Measurements from ENCODE around the gene SPHK2.
"Not testable (repeated sequence)": the region's sequence is repeated elsewhere in the genome, so short reads cannot be mapped to it uniquely, and the experiment has no call there.

SPHK2 gene

GRCh38 chr19:48618916-48619691 is at the start of gene SPHK2, which contains the start of gene RPL18:
TSS of gene SPHK2 (plus strand) at chr19:48619506. CDS start at chr19:48620515, 1,009 bp downstream.
TSS of gene RPL18 (minus strand) at chr19:48619178. CDS start at chr19:48619143, 35 bp downstream.
- H3K27me3 ChIP-seq (ENCODE audit: control insufficient read depth, insufficient read depth, low read length) = no peaks in the 10 kb centered on the region
- H3K9ac ChIP-seq (ENCODE audit: low read depth, low read length) = peak within 1 kb of the TSS; percentile 100
- peak within 1 kb of the TSS; percentile 98 for H3K4me3 ChIP-seq (ENCODE audit: low read depth, low read length)
- peaks cover 19% of the 10 kb centered on the region for H3K4me1 ChIP-seq (ENCODE audit: control insufficient read depth, insufficient read depth, low read length)
- no peaks in the 10 kb centered on the region for H3K9me3 ChIP-seq (ENCODE audit: control insufficient read depth, insufficient read depth, low read length)
- H3K36me3 ChIP-seq (ENCODE audit: control insufficient read depth, insufficient read depth, low read length) = peaks cover 31% of the 10 kb centered on the region

- no peak overlapping the region for H3K9ac ChIP-seq (ENCODE audit: low read depth, low read length)
- H3K4me1 ChIP-seq (ENCODE audit: control insufficient read depth, insufficient read depth, low read length) = peaks cover 8% of the 10 kb centered on the region
- no peaks in the 10 kb centered on the region for H3K27me3 ChIP-seq (ENCODE audit: control insufficient read depth, insufficient read depth, low read length)
- H3K4me3 ChIP-seq (ENCODE audit: low read depth, low read length) = no peak overlapping the region
- no peaks in the 10 kb centered on the region for H3K36me3 ChIP-seq (ENCODE audit: control insufficient read depth, insufficient read depth, low read length)
- no peaks in the 10 kb centered on the region for H3K9me3 ChIP-seq (ENCODE audit: control insufficient read depth, insufficient read depth, low read length)
Observed at GRCh38 chr19:48569814-48570213, 49.5 kb upstream of the SPHK2 start.

GRCh38 chr19:48571378-48572162 is 47.7 kb upstream of the SPHK2 start:
- Histone ChIP-seq H3K27me3 (ENCODE audit: control insufficient read depth, insufficient read depth, low read length) (no peaks in the 10 kb centered on the region), H3K4me1 (ENCODE audit: control insufficient read depth, insufficient read depth, low read length) (peaks cover 8% of the 10 kb centered on the region), H3K9me3 (ENCODE audit: control insufficient read depth, insufficient read depth, low read length) (no peaks in the 10 kb centered on the region), H3K4me3 (ENCODE audit: low read depth, low read length) (no peak overlapping the region), H3K36me3 (ENCODE audit: control insufficient read depth, insufficient read depth, low read length) (no peaks in the 10 kb centered on the region), H3K9ac (ENCODE audit: low read depth, low read length) (no peak overlapping the region)

GRCh38 chr19:48573163-48573505 is 46.2 kb upstream of the SPHK2 start:
- Histone ChIP-seq H3K9ac (ENCODE audit: low read depth, low read length) (no peak overlapping the region), H3K4me1 (ENCODE audit: control insufficient read depth, insufficient read depth, low read length) (peaks cover 8% of the 10 kb centered on the region), H3K4me3 (ENCODE audit: low read depth, low read length) (no peak overlapping the region), H3K36me3 (ENCODE audit: control insufficient read depth, insufficient read depth, low read length) (no peaks in the 10 kb centered on the region), H3K27me3 (ENCODE audit: control insufficient read depth, insufficient read depth, low read length) (no peaks in the 10 kb centered on the region), H3K9me3 (ENCODE audit: control insufficient read depth, insufficient read depth, low read length) (no peaks in the 10 kb centered on the region)

GRCh38 chr19:48575931-48576622 is 43.2 kb upstream of the SPHK2 start:
- Histone ChIP-seq H3K9ac (ENCODE audit: low read depth, low read length) (no peak overlapping the region), H3K27me3 (ENCODE audit: control insufficient read depth, insufficient read depth, low read length) (no peaks in the 10 kb centered on the region), H3K4me3 (ENCODE audit: low read depth, low read length) (no peak overlapping the region), H3K9me3 (ENCODE audit: control insufficient read depth, insufficient read depth, low read length) (no peaks in the 10 kb centered on the region), H3K36me3 (ENCODE audit: control insufficient read depth, insufficient read depth, low read length) (no peaks in the 10 kb centered on the region), H3K4me1 (ENCODE audit: control insufficient read depth, insufficient read depth, low read length) (peaks cover 5% of the 10 kb centered on the region)

- not testable (repeated sequence) for H3K9me3 ChIP-seq (ENCODE audit: control insufficient read depth, insufficient read depth, low read length); H3K4me1 ChIP-seq (ENCODE audit: control insufficient read depth, insufficient read depth, low read length); H3K36me3 ChIP-seq (ENCODE audit: control insufficient read depth, insufficient read depth, low read length); H3K9ac ChIP-seq (ENCODE audit: low read depth, low read length); H3K4me3 ChIP-seq (ENCODE audit: low read depth, low read length); H3K27me3 ChIP-seq (ENCODE audit: control insufficient read depth, insufficient read depth, low read length)
Observed at GRCh38 chr19:48577908-48578307, 41.4 kb upstream of the SPHK2 start.

GRCh38 chr19:48578891-48579290 is 40.4 kb upstream of the SPHK2 start:
- Histone ChIP-seq H3K36me3 (ENCODE audit: control insufficient read depth, insufficient read depth, low read length) (no peaks in the 10 kb centered on the region), H3K9ac (ENCODE audit: low read depth, low read length) (no peak overlapping the region), H3K9me3 (ENCODE audit: control insufficient read depth, insufficient read depth, low read length) (no peaks in the 10 kb centered on the region), H3K4me1 (ENCODE audit: control insufficient read depth, insufficient read depth, low read length) (peaks cover 3% of the 10 kb centered on the region), H3K4me3 (ENCODE audit: low read depth, low read length) (no peak overlapping the region), H3K27me3 (ENCODE audit: control insufficient read depth, insufficient read depth, low read length) (no peaks in the 10 kb centered on the region)

GRCh38 chr19:48582168-48582567 is 37.1 kb upstream of the SPHK2 start:
- H3K4me1 ChIP-seq (ENCODE audit: control insufficient read depth, insufficient read depth, low read length) = no peaks in the 10 kb centered on the region
- H3K9me3 ChIP-seq (ENCODE audit: control insufficient read depth, insufficient read depth, low read length) = no peaks in the 10 kb centered on the region
- no peak overlapping the region for H3K4me3 ChIP-seq (ENCODE audit: low read depth, low read length)
- no peaks in the 10 kb centered on the region for H3K36me3 ChIP-seq (ENCODE audit: control insufficient read depth, insufficient read depth, low read length)
- no peak overlapping the region for H3K9ac ChIP-seq (ENCODE audit: low read depth, low read length)
- no peaks in the 10 kb centered on the region for H3K27me3 ChIP-seq (ENCODE audit: control insufficient read depth, insufficient read depth, low read length)

- Histone ChIP-seq H3K4me1 (ENCODE audit: control insufficient read depth, insufficient read depth, low read length) (no peaks in the 10 kb centered on the region), H3K9ac (ENCODE audit: low read depth, low read length) (no peak overlapping the region), H3K4me3 (ENCODE audit: low read depth, low read length) (no peak overlapping the region), H3K36me3 (ENCODE audit: control insufficient read depth, insufficient read depth, low read length) (no peaks in the 10 kb centered on the region), H3K27me3 (ENCODE audit: control insufficient read depth, insufficient read depth, low read length) (no peaks in the 10 kb centered on the region), H3K9me3 (ENCODE audit: control insufficient read depth, insufficient read depth, low read length) (no peaks in the 10 kb centered on the region)
Observed at GRCh38 chr19:48587387-48587786, 31.9 kb upstream of the SPHK2 start.

- H3K4me3 ChIP-seq (ENCODE audit: low read depth, low read length) = peak overlapping the region; percentile 74
Observed at GRCh38 chr19:48588670-48589401, 30.5 kb upstream of the SPHK2 start.

GRCh38 chr19:48591021-48591420 is 28.3 kb upstream of the SPHK2 start:
- Histone ChIP-seq H3K27me3 (ENCODE audit: control insufficient read depth, insufficient read depth, low read length) (no peaks in the 10 kb centered on the region), H3K4me3 (ENCODE audit: low read depth, low read length) (no peak overlapping the region), H3K9me3 (ENCODE audit: control insufficient read depth, insufficient read depth, low read length) (no peaks in the 10 kb centered on the region), H3K9ac (ENCODE audit: low read depth, low read length) (no peak overlapping the region), H3K4me1 (ENCODE audit: control insufficient read depth, insufficient read depth, low read length) (no peaks in the 10 kb centered on the region), H3K36me3 (ENCODE audit: control insufficient read depth, insufficient read depth, low read length) (no peaks in the 10 kb centered on the region)

More at GRCh38 chr19:48588670-48589401, 30.5 kb upstream of the SPHK2 start:
- no peaks in the 10 kb centered on the region for H3K4me1 ChIP-seq (ENCODE audit: control insufficient read depth, insufficient read depth, low read length)
- no peaks in the 10 kb centered on the region for H3K36me3 ChIP-seq (ENCODE audit: control insufficient read depth, insufficient read depth, low read length)
- no peaks in the 10 kb centered on the region for H3K27me3 ChIP-seq (ENCODE audit: control insufficient read depth, insufficient read depth, low read length)
- peak overlapping the region; percentile 54 for H3K9ac ChIP-seq (ENCODE audit: low read depth, low read length)
- H3K9me3 ChIP-seq (ENCODE audit: control insufficient read depth, insufficient read depth, low read length) = no peaks in the 10 kb centered on the region

Measured in iPS-15b (cell line).